Mammary epithelial cell (primary cell): ENCODE data around the gene KIAA1958.

Source experiments
- CTCF ChIP-seq, 2 donors: IDR thresholded peaks in 1 of 2; conservative IDR thresholded peaks in 1 of 2; 2 replicates each; pipeline ENCODE4 v1.5.1; 2011 to 2012; ENCODE audit warnings: inconsistent platforms in 2 of 2, low read length in 2 of 2, mild to moderate bottlenecking in 2 of 2, control low read depth in 1 of 2, low read depth in 1 of 2; ENCODE audit not compliant: insufficient read depth in 1 of 2; ENCODE audit errors: extremely low read depth in 1 of 2
- EZH2 ChIP-seq: IDR thresholded peaks from 2 replicates; pipeline ENCODE4 v1.6.1; 2012; ENCODE audit warnings: low read length, inconsistent platforms, borderline replicate concordance

DNA sequence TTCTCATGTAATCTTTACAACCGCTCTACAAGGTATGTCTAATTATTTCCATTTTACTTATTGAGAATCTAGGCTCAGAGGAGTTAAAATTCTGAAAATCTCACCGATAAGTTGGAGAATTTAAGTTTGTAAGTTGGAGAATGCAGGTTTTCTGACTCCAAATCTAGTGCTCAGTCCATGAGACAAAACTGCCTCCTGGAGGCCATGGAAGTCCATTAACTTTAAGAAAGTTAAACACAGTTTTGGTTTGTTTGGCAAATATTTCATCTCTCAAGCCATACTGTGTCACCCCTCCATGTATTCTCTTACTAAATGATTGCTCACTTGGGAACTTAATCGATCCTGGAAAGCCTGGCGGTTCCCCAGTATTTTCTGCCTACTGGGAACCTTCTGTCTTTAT is 178.7 kb downstream of the KIAA1958 start:
- no peak for TF ChIP-seq EZH2
- peak; percentile 38 to 55 for TF ChIP-seq CTCF (conservative IDR thresholded peaks at IDR 0.05 in 1 of 2, IDR thresholded peaks at IDR 0.05 in 1 of 2; ENCODE audit: extremely low read depth in 1 of 2, insufficient read depth in 1 of 2, low read depth in 1 of 2, low read length in 2 of 2)
